Stomach (tissue), 4 donors: ENCODE results near the gene WNK2.

Experiments
- CTCF ChIP-seq, 7 experiments: fragments of 450-650 bp in 4 of 7; fragments of 200-600 bp in 3 of 7; sonication (generic) in 3 of 7; IDR thresholded peaks; one replicate each; pipeline ENCODE4 v1.5.1; 2016 to 2019; ENCODE audit warnings: antibody characterized with exemption in 7 of 7, control low read depth in 2 of 7, mild to moderate bottlenecking in 1 of 7
- EP300 ChIP-seq: sonication (generic); formaldehyde crosslinking; IDR thresholded peaks from one replicate; pipeline ENCODE4 v1.6.1; 2017; ENCODE audit warnings: antibody characterized with exemption
- POLR2A ChIP-seq, 4 donors: fragments of 450-650 bp; IDR thresholded peaks; one replicate each; pipeline ENCODE4 v1.6.1; 2016; ENCODE audit warnings: antibody characterized with exemption in 4 of 4, control low read depth in 2 of 4, mild to moderate bottlenecking in 1 of 4, moderate library complexity in 1 of 4
- POLR2AphosphoS5 ChIP-seq, 3 donors: sonication (generic); formaldehyde crosslinking; IDR thresholded peaks; one replicate each; pipeline ENCODE4 v1.6.1; 2016; ENCODE audit warnings: antibody characterized with exemption in 3 of 3

DNA sequence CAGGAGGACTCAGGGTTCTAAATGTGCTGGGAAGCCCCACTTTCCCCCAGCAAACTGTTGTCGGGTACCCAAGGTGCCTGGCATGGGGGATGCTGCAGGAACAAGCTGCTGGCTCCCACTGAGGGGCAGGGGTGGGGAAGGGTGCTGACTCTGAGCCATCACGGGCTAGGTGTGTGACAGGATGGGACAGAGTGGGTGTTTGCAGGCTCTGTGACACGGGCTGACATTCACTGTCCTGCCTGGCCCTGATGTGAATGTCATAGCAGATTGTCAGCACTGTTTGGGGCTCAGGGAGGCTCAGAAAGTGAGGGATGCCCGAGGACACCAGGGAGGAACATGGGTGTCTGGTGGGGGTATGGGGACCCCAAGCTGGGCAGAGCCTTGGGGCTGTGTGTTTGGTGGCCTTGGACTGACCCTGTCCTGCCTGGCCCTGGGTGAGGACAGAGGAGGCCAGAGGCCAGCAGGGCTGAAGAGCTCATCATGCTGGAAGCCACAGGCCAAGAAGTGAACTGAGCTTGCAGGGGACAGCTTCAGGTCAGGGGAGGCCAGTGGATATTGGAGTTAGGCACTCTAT, 20.6 kb downstream of the WNK2 start:
- TF ChIP-seq POLR2AphosphoS5 (IDR thresholded peaks at IDR 0.05), result no peak
- no peak for TF ChIP-seq CTCF (IDR thresholded peaks at IDR 0.05)
- no peak for TF ChIP-seq EP300
- TF ChIP-seq POLR2A (IDR thresholded peaks at IDR 0.05), result no peak
